A549 treated with RU486 at 1 μM for 4 hours (cell line): ENCODE measurements around the gene ALAS1. TPM values are rescaled to one million over a fixed set of nuclear protein-coding genes. Genes with fewer than 3 reads are reported as not detected.

Source experiments
- total RNA-seq: library from RNA; stranded (reverse); fragments of 200-300 nt; extraction: Qiagen RNA extraction; gene quantifications from 5 replicates; pipeline ENCODE4 v1.2.3, GENCODE V29; 2022; ENCODE audit warnings: low read depth

The ALAS1 gene
- total RNA-seq: 48.4 to 57.6 TPM (median 54.7 TPM) in 5 replicates

DNA sequence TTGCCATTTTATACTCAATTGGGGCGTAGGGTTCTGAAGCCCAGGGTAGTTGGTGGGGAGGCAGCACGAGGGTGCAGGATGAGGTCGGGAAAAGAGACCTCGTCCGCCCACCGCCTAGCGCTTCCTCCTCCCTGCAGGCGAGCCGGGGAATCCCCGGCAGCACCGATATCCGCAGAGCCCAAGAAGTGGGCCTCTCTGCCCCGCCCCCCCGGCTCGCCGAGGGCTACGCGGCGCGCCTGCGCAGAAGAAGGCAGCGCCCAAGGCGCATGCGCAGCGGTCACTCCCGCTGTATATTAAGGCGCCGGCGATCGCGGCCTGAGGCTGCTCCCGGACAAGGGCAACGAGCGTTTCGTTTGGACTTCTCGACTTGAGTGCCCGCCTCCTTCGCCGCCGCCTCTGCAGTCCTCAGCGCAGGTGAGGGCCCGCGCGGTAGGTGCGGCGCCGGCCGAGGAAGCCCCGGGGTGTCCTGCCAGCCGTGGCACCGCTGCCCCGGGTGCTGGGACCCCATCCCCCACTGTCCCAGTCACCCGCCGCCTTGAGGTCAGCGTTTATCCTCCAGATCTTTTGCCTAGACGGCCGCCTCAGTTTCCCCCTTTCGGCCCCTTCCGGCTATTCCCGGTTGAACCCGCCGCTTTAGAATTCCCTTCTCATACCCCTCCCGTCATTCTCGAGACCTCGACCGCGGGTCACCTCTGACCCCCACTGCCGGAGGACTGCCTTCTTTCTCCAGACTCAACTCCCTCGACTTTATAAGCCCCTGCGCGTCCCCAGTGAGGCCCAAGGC, at the start of gene ALAS1:
TSS of gene ALAS1 (plus strand) at position 319 of the 784 bp plus-strand sequence. CDS start 1,082 bp downstream, outside the sequence.

DNA sequence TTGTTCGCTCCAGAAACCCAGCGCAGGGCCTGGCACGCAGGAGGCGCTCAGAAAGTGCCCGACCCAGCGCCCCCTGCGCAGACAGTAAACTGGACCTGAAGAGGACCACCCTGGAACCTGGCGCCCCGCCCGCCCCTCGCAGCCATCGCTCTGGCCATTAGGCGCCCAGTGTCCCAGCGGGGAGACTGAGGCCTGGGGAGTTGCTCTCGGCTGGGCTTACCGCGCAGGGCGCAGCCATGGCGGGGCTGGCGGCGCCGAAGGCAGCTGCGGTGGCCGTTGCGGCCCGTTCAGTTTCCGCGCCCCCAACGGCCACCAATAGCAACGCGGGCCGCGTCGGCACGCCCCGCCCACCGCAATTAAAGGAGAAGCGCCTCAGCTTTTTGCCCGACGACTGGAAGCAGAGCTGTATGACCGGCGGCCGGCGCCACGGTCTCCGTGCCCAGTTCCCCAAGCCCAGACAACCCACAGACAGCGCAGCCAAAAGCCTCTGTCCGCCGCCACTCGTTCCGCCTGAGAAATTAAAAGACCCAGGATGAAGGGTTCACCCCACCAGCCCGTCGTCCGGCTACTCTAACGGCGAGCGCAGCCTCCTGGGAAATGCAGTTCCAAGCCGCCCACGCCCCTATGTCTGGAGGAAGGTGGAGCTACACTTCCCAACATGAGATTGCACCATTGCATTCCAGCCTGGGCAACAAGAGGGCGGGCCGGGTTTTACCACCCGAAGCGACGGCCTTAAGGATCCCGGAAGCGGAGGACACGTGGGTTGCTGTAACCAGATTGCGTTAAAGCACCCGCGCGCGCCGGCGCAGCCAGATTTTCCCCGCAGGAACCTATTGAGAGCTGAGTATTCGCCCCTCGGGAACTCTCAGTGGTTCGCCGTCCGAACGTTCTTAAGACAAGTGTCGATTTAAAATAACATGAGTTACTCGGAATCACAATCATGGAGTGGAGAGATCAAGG, 43.5 kb upstream of the ALAS1 start, which contains the start of gene POC1A:
TSS of gene POC1A (minus strand) at position 289 of the 960 bp plus-strand sequence. CDS start at position 238, 51 bp downstream.

DNA sequence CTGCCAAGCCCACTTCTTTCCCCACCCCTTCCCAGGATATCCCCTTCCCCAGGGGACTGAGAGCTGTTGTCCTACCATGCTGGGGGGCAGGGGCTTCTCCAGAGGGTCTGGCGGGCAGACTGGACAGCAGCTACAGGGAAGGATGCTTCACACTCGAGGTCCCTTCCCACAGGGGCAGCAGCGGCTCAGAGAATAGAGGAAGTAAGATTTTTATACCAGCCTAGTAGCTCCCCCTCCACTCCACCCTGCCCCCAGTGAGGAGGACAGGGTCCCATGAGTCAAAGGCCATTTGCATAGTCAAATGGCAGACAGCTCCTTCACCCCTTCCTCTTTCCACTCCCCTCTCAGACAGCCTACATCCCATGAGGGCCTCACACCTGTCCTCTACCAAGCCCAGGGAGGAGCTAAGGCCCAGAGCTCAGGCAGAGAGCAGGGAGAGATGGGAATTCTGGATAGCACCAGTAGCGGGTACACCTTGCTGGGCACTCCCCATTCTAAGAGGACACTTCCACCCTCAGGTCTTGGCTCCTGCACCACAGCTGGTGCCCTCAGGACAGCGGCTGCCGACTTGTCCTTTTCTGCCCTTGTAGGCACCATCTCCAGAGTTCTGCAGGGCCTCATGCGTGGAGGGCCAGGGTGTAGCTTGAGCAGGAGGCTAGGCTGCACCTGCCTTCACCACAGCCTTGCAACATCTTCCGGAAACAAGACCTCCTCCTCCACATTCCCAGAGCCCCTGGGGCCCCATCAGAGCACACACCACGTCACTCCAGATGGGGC, 27.7 kb downstream of the ALAS1 start, which contains the start of gene TLR9:
TSS of gene TLR9 (minus strand) at position 194 of the 777 bp plus-strand sequence. CDS start at position 78, 116 bp downstream.

DNA sequence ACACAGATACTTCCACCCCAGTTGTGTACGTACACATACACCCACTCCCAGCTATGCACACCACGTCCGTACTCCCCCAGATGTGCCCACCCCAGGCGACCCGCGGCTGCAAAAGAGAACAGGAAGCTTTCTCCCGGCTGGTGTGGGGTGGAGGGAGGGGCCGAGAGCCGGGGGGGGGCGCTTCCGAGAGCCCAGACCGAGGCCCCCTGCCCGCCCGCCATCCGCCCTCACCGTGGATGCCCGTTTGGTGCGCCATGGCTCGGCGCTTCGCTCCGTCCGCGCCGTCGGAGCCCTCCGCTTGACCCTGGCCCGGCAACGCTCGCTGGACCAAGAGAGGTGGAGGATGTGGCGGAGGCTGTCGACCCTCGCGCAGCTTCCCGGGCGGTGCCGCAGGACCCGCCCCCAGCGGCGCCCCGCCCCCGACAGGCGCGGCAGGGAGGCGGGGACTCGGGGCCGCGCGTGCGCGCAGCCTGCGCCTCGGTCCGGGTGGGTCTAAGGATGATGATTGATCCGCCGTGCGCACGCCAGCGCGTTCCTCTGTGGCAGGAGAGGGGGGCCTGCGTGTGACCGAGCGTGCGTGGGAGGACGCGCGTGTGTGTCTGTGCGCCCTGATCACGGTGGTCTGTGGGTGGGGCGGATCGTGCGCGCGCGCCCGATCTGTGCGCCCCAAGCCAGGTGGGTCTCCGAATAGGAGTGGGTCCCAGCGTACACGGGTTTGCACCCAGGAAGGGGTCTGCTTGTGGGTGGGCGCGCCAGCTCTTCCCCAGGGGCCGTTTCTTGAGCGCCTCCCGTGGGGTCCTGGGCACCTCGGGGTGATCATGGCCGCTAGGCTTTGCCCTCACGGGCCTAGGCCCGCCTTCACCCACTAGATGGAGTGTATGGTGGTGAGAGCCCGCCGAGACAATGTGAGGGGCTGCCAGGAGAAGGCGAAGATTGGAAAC, 41.1 kb downstream of the ALAS1 start, which contains the start of gene TWF2:
TSS of gene TWF2 (minus strand) at position 398 of the 941 bp plus-strand sequence. CDS start at position 256, 142 bp downstream.

GRCh38 chr3:52245322-52246263, 47.6 kb downstream of the ALAS1 start, which contains the start of gene PPM1M:
Gene PPM1M, plus strand, starts transcription at chr3:52245759. Its CDS starts 66 bp downstream, at chr3:52245825.

Other genes with a start within 250 kb of the ALAS1 start
- not detected in 5 replicates for gene GPR62, start 242.8 kb upstream of the ALAS1 start, total RNA-seq
- 9.7 to 14.6 TPM (median 12.6 TPM) in 5 replicates for gene PCBP4, start 230.7 kb upstream of the ALAS1 start, total RNA-seq
- 22.8 to 35.9 TPM (median 30.6 TPM) in 5 replicates for gene ABHD14B, start 224.1 kb upstream of the ALAS1 start, total RNA-seq
- 12.1 to 17.2 TPM (median 16.4 TPM) in 5 replicates for gene ABHD14A, start 223.1 kb upstream of the ALAS1 start, total RNA-seq
- gene ACY1, start 214.6 kb upstream of the ALAS1 start, total RNA-seq: 19.4 to 26.7 TPM (median 23.6 TPM) in 5 replicates
- 1,331 to 1,486 TPM (median 1,343 TPM) in 5 replicates for gene RPL29, start 202.3 kb upstream of the ALAS1 start, total RNA-seq
- 14.0 to 17.9 TPM (median 15.9 TPM) in 5 replicates for gene DUSP7, start 141.6 kb upstream of the ALAS1 start, total RNA-seq
- 15.2 to 19.4 TPM (median 18.7 TPM) in 5 replicates for gene POC1A, start 43.7 kb upstream of the ALAS1 start, total RNA-seq
- gene TLR9, start 27.5 kb downstream of the ALAS1 start, total RNA-seq: 0.06 TPM in 1 of 5 replicates, not detected in the others
- gene TWF2, start 41.0 kb downstream of the ALAS1 start, total RNA-seq: 59.9 to 79.4 TPM (median 68.3 TPM) in 5 replicates
- 3.0 to 5.2 TPM (median 4.8 TPM) in 5 replicates for gene PPM1M, start 47.6 kb downstream of the ALAS1 start, total RNA-seq
- gene WDR82, start 80.5 kb downstream of the ALAS1 start, total RNA-seq: 44.7 to 57.1 TPM (median 51.6 TPM) in 5 replicates
- 3.1 to 5.2 TPM (median 4.6 TPM) in 5 replicates for gene GLYCTK, start 89.7 kb downstream of the ALAS1 start, total RNA-seq
- gene DNAH1, start 118.2 kb downstream of the ALAS1 start, total RNA-seq: 0.67 to 0.99 TPM (median 0.86 TPM) in 5 replicates
- gene BAP1, start 211.8 kb downstream of the ALAS1 start, total RNA-seq: 27.2 to 39.3 TPM (median 36.8 TPM) in 5 replicates
- 2.7 to 3.5 TPM (median 3.0 TPM) in 5 replicates for gene PHF7, start 212.5 kb downstream of the ALAS1 start, total RNA-seq
- 0.07 to 0.09 TPM (median 0.08 TPM) in 4 of 5 replicates, not detected in the other for gene SEMA3G, start 246.9 kb downstream of the ALAS1 start, total RNA-seq